CD4-positive, alpha-beta T cell (primary cell): ENCODE results near the gene EIF2B5. TPM values are rescaled to one million over a fixed set of nuclear protein-coding genes. Genes with fewer than 3 reads are reported as not detected.
A peak's percentile ranks its signal among the peaks of the same experiment; 100 is the strongest.

Experiments
- ATAC-seq: fragments of 200-7000 bp; cut with Tn5 transposase; one replicate; pipeline ENCODE4 v1.10.0; 2022; ENCODE audit warnings: mild to moderate bottlenecking; ENCODE audit not compliant: poor library complexity
- CTCF ChIA-PET: fragments of 350-600 bp; sonication (Branson Sonifier 250); formaldehyde crosslinking; loops from one replicate; lab custom pipeline; 2021; ENCODE audit warnings: antibody characterized with exemption, inconsistent platforms; lab: Charles Lee
- POLR2A ChIA-PET: fragments of 350-600 bp; sonication (Branson Sonifier 250); formaldehyde crosslinking; loops from one replicate; lab custom pipeline; 2021; ENCODE audit warnings: antibody characterized with exemption, inconsistent platforms; lab: Charles Lee
- DNase-seq, 14 experiments: peaks; one replicate each; pipeline ENCODE4 v3.0.0-alpha.2; 2013 to 2020; ENCODE audit warnings: mixed read lengths in 2 of 14
- H3K27ac ChIP-seq, 2 donors: one replicate each; pipeline versions ENCODE4 v1.5.1 to v1.7.0; 2013; ENCODE audit warnings: low read length in 2 of 2, low read depth in 1 of 2, mild to moderate bottlenecking in 1 of 2
- H3K27me3 ChIP-seq, 2 experiments: 1 replicate in 1 of 2; 2 replicates in 1 of 2; pipeline versions ENCODE4 v1.6.1 to v1.7.0; 2013; ENCODE audit warnings: low read length in 2 of 2, control low read depth in 1 of 2, mild to moderate bottlenecking in 1 of 2, moderate library complexity in 1 of 2; ENCODE audit not compliant: insufficient read depth in 2 of 2, control insufficient read depth in 1 of 2
- H3K36me3 ChIP-seq: one replicate; pipeline ENCODE4 v1.6.1; 2013; ENCODE audit warnings: low read length, control low read depth; ENCODE audit not compliant: insufficient read depth
- H3K4me1 ChIP-seq: one replicate; pipeline ENCODE4 v1.6.1; 2013; ENCODE audit warnings: low read length, control low read depth; ENCODE audit not compliant: insufficient read depth
- H3K4me3 ChIP-seq: one replicate; pipeline ENCODE4 v1.5.1; 2013; ENCODE audit warnings: mild to moderate bottlenecking, low read length, moderate library complexity
- H3K9me3 ChIP-seq, 2 experiments: 1 replicate in 1 of 2; 2 replicates in 1 of 2; pipeline versions ENCODE4 v1.6.1 to v1.7.0; 2013; ENCODE audit warnings: low read length in 2 of 2, mild to moderate bottlenecking in 2 of 2, control low read depth in 1 of 2, moderate library complexity in 1 of 2; ENCODE audit not compliant: control insufficient read depth in 1 of 2, insufficient read depth in 1 of 2
- H3K27ac Mint-ChIP-seq: one replicate; pipeline ENCODE4 v1.8.0; 2020; ENCODE audit warnings: mixed read lengths
- H3K27me3 Mint-ChIP-seq: one replicate; pipeline ENCODE4 v1.8.0; 2021; ENCODE audit warnings: mixed read lengths
- H3K36me3 Mint-ChIP-seq: one replicate; pipeline ENCODE4 v1.8.0; 2021; ENCODE audit warnings: low read depth, mixed read lengths
- H3K4me1 Mint-ChIP-seq: one replicate; pipeline ENCODE4 v1.8.0; 2021; ENCODE audit warnings: low read depth, mixed read lengths
- H3K4me3 Mint-ChIP-seq: one replicate; pipeline ENCODE4 v1.8.0; 2020; ENCODE audit warnings: mild to moderate bottlenecking, mixed read lengths
- H3K9me3 Mint-ChIP-seq: one replicate; pipeline ENCODE4 v1.8.0; 2020; ENCODE audit warnings: mixed read lengths
- intact Hi-C, 2 experiments: fragments of 100-400 bp; cut with DNase I in 1 of 2; cut with micrococcal nuclease in 1 of 2; formaldehyde crosslinking; loops; one replicate each; pipeline versions ENCODE4 v1.15.1 to v1.9.0; 2023 to 2025; cut with DNase I, micrococcal nuclease
- total RNA-seq, 174 experiments: library from RNA in 2 of 174; stranded (reverse) in 2 of 174; gene quantifications; one replicate each; pipeline ENCODE4 v1.2.3 and lab custom pipeline; 2021 to 2026
- TF ChIP-seq, protein P1 (sequence below): fragments of 200-600 bp; IDR thresholded peaks from one replicate; pipeline ENCODE4 v1.8.0; 2022; ENCODE audit warnings: antibody characterized with exemption, mild to moderate bottlenecking

The EIF2B5 gene
- total RNA-seq, 2 experiments from 2014 or later = 53.6 TPM

DNA sequence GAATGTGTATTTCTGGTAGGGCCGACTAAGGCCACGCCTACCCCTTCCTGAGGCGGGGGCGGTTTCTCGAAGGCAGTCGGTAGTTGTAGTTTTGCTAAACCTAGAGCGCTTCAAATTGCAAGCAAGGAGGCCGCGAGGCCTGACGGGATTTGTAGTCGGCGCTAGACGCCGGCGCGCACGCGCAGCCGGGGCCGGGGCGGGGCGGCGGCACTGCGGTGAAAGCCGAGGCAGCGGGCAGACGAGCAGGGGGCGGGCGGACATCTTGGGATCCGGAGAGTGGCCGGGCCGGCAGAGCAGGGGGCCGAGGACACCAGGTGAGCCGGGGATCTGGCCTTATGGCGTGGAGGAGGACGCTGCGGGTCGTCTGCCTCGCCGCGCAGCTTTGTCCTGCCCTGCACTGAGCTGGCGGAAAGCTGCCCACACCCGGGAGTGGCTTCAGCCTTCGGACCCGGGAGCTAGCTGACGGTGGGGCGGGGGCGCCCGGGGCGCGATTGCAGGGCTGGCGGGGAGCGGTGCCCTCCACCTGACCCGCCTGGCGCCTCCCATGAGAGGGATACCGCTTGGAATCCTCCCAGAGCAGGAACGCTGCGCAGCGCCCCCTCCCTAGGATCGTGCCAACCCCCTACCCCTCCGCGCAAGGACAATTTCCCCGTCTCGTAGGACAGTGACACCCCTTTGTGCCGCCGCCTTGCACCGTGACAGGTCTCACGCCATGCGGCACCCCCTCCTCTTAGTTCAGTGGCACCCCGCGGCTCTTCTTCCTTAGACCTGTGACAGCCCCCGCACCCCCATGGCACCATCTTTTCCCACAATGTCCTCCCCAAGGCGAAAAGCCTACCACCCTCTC lies 39.7 kb downstream of the EIF2B5 start, which contains the start of gene AP2M1:
Gene AP2M1 (plus strand): TSS at position 210 of the 847 bp plus-strand sequence. CDS start 2,139 bp downstream, outside the sequence.
- no peaks in the 10 kb centered on the region for H3K27me3 Mint-ChIP-seq
- ATAC-seq = peak; percentile 98
- peaks cover 35% of the 10 kb centered on the region for H3K4me1 ChIP-seq
- no peaks in the 10 kb centered on the region for H3K9me3 Mint-ChIP-seq
- H3K4me3 Mint-ChIP-seq = peak within 1 kb of the TSS; percentile 96
- H3K4me3 ChIP-seq = peak within 1 kb of the TSS; percentile 87
- intact Hi-C loops = loop anchor here (1.0 to 10.0 kb wide), 6 partner anchors 10 to 1190 kb away; partner anchors contain the start of genes PSMD2 (in 2 of the 2), ABCC5 (in 1 of the 2), DCUN1D1 (in 1 of the 2) and EEF1AKMT4 (in 1 of the 2)
- H3K4me1 Mint-ChIP-seq = peaks cover 42% of the 10 kb centered on the region
- DNase-seq = peak; percentile 94 to 99 (median 97)
- H3K27ac Mint-ChIP-seq = peak within 1 kb of the TSS; percentile 86
- H3K27me3 ChIP-seq = no peaks in the 10 kb centered on the region
- H3K36me3 ChIP-seq = peaks cover 31% of the 10 kb centered on the region
- POLR2A ChIA-PET = interaction anchor here (0.6 to 3.9 kb wide), 5 partner anchors 10 to 40 kb away, joined by 3 to 25 read pairs (median 6); partner anchors contain the start of genes ABCF3 and EIF2B5
- peaks cover 45% of the 10 kb centered on the region for H3K36me3 Mint-ChIP-seq
- CTCF ChIA-PET = interaction anchor here (0.5 to 2.0 kb wide), 6 partner anchors 12 to 291 kb away, joined by 3 to 5 read pairs (median 3); partner anchors contain the start of gene PARL
- H3K9me3 ChIP-seq = no peaks in the 10 kb centered on the region
- H3K27ac ChIP-seq = peak within 1 kb of the TSS in 1 of 2 donors; percentile 79
- TF ChIP-seq, protein P1, sequence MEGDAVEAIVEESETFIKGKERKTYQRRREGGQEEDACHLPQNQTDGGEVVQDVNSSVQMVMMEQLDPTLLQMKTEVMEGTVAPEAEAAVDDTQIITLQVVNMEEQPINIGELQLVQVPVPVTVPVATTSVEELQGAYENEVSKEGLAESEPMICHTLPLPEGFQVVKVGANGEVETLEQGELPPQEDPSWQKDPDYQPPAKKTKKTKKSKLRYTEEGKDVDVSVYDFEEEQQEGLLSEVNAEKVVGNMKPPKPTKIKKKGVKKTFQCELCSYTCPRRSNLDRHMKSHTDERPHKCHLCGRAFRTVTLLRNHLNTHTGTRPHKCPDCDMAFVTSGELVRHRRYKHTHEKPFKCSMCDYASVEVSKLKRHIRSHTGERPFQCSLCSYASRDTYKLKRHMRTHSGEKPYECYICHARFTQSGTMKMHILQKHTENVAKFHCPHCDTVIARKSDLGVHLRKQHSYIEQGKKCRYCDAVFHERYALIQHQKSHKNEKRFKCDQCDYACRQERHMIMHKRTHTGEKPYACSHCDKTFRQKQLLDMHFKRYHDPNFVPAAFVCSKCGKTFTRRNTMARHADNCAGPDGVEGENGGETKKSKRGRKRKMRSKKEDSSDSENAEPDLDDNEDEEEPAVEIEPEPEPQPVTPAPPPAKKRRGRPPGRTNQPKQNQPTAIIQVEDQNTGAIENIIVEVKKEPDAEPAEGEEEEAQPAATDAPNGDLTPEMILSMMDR = no peak

DNA sequence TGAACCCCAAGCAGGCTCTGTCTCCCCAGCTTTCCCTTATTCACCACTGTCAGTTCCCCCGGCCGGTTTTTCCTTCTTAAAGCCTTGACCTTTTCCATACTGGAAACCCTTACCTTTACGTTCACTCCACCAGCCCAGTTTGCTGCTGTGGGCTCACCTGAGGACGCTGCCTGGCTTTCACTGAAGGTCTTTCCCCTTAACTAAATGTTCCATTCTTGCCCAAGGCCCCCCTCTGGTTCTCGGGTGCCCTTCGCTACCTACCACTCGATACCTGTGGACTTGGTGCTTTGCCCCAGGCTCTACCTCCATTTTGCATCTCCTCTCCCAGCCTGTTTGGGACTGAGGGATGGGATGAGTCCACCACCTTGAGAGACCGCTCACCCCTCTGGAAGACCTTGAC lies 40.3 kb downstream of the EIF2B5 start:
- Mint-ChIP-seq H3K36me3 (peaks cover 52% of the 10 kb centered on the region), H3K4me3 (peak overlapping the region; percentile 96), H3K27me3 (no peaks in the 10 kb centered on the region), H3K4me1 (peaks cover 42% of the 10 kb centered on the region), H3K27ac (peak overlapping the region; percentile 86), H3K9me3 (no peaks in the 10 kb centered on the region)
- TF ChIP-seq, protein P1 = no peak
- Histone ChIP-seq H3K27me3 (no peaks in the 10 kb centered on the region), H3K9me3 (no peaks in the 10 kb centered on the region), H3K27ac (no peak overlapping the region), H3K4me1 (peaks cover 35% of the 10 kb centered on the region), H3K4me3 (peak overlapping the region; percentile 87), H3K36me3 (peaks cover 38% of the 10 kb centered on the region)
- intact Hi-C loops = loop anchor here in 1 of 2 experiments (10.0 kb wide), 1 partner anchor 1191 kb away; the partner anchor contains the start of gene DCUN1D1
- ATAC-seq (no peak), DNase-seq (peak in 1 of 14 experiments; percentile 23)
- ChIA-PET POLR2A (interaction anchor here (0.6 to 3.9 kb wide), 5 partner anchors 9 to 40 kb away, joined by 3 to 25 read pairs (median 6); partner anchors contain the start of genes ABCF3 and EIF2B5), CTCF (no interaction called here)

DNA sequence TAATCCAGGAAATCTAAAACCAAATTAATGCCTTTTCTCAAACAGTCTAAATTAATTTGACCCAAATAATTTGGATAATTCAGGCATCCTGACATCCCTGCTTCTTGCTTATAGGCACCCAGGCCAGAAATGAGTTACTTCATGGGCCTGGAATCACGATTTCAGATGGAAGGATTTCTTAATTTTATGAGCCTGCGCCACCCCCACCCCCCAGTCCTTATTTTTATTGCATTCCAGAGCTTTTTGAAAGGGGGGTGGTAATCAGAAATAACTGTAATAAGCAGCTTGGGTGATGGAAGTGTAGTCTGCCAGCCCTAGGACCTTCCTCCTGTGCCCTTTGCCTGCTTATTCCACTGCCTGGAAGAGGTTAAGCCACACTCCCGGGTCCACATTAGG lies 40.8 kb downstream of the EIF2B5 start:
- H3K9me3 Mint-ChIP-seq = no peaks in the 10 kb centered on the region
- H3K9me3 ChIP-seq = no peaks in the 10 kb centered on the region
- intact Hi-C loops = loop anchor here in 1 of 2 experiments (1.0 to 10.0 kb wide), 2 partner anchors 8 to 1191 kb away; partner anchors contain the start of gene DCUN1D1
- no peaks in the 10 kb centered on the region for H3K27me3 ChIP-seq
- H3K27ac Mint-ChIP-seq = peak overlapping the region; percentile 86
- ChIA-PET POLR2A (no interaction called here), CTCF (no interaction called here)
- peaks cover 42% of the 10 kb centered on the region for H3K4me1 Mint-ChIP-seq
- H3K4me3 Mint-ChIP-seq = peak overlapping the region; percentile 96
- ATAC-seq (no peak), DNase-seq (no peak)
- peaks cover 53% of the 10 kb centered on the region for H3K36me3 Mint-ChIP-seq
- H3K4me1 ChIP-seq = peaks cover 35% of the 10 kb centered on the region
- TF ChIP-seq, protein P1 = no peak
- H3K4me3 ChIP-seq = peak overlapping the region; percentile 87
- peaks cover 42% of the 10 kb centered on the region for H3K36me3 ChIP-seq
- H3K27me3 Mint-ChIP-seq = no peaks in the 10 kb centered on the region
- H3K27ac ChIP-seq = no peak overlapping the region
